ENCODE data around the gene ASB2.

GRCh38 chr14:94004015-94004414, 27.6 kb upstream of the ASB2 start:
- no peak for TF ChIP-seq CTCF (conservative IDR thresholded peaks at IDR 0.05; ENCODE audit: low read depth, low read length)
- no peak for TF ChIP-seq POLR2A (IDR thresholded peaks at IDR 0.05; ENCODE audit: low read depth, low read length)
- no peak for TF ChIP-seq CEBPB (IDR thresholded peaks at IDR 0.05; ENCODE audit: low read depth, low read length)
- TF ChIP-seq CHD1 (IDR thresholded peaks at IDR 0.05; ENCODE audit: low read depth, low read length), result no peak
- no peak for TF ChIP-seq RAD21 (IDR thresholded peaks at IDR 0.05; ENCODE audit: low read length)
- TF ChIP-seq FOS (IDR thresholded peaks at IDR 0.05; ENCODE audit: low read depth, low read length), result no peak
- TF ChIP-seq NFE2L2 (IDR thresholded peaks at IDR 0.05; ENCODE audit: low read depth, low read length), result no peak
- no peak for TF ChIP-seq SMC3 (IDR thresholded peaks at IDR 0.05; ENCODE audit: low read depth, low read length)
- TF ChIP-seq USF2 (IDR thresholded peaks at IDR 0.05; ENCODE audit: low read depth, low read length), result no peak
- TF ChIP-seq RFX5 (IDR thresholded peaks at IDR 0.05; ENCODE audit: low read depth, low read length), result no peak
- no peak for TF ChIP-seq ELK1 (IDR thresholded peaks at IDR 0.05; ENCODE audit: borderline replicate concordance, low read depth, low read length)
- TF ChIP-seq MAZ (IDR thresholded peaks at IDR 0.05; ENCODE audit: borderline replicate concordance, low read depth, low read length), result no peak
- TF ChIP-seq MAFK (IDR thresholded peaks at IDR 0.05; ENCODE audit: low read depth, low read length), result no peak
- TF ChIP-seq MXI1 (IDR thresholded peaks at IDR 0.05; ENCODE audit: borderline replicate concordance, low read depth, low read length), result no peak

Data from IMR-90 (cell line).